GM21737 (cell line): Measurements from ENCODE around the gene TGM2.
"Not testable (repeated sequence)": the region's sequence is repeated elsewhere in the genome, so short reads cannot be mapped to it uniquely, and the experiment has no call there.

ENCODE experiments used
- ATAC-seq: cut with Tn5 transposase; IDR thresholded peaks from one replicate; pipeline ENCODE4 v1.9.1; 2021; ENCODE audit warnings: mild to moderate bottlenecking, moderate library complexity; ENCODE audit not compliant: unreplicated experiment

TGM2 gene

GRCh38 chr20:38119446-38119845 is 45.6 kb downstream of the TGM2 start:
- no peak for ATAC-seq

- ATAC-seq = no peak
Observed at GRCh38 chr20:38117635-38118034, 47.4 kb downstream of the TGM2 start.

- ATAC-seq = no peak
Observed at GRCh38 chr20:38117205-38117604, 47.9 kb downstream of the TGM2 start.

GRCh38 chr20:38116409-38117165 is 48.5 kb downstream of the TGM2 start:
- ATAC-seq = no peak

- no peak for ATAC-seq
Observed at GRCh38 chr20:38115896-38116295, 49.2 kb downstream of the TGM2 start.

- no peak for ATAC-seq
Observed at GRCh38 chr20:38115205-38115604, 49.9 kb downstream of the TGM2 start.

GRCh38 chr20:38114353-38114791 is 50.7 kb downstream of the TGM2 start:
- no peak for ATAC-seq

GRCh38 chr20:38113401-38114325 is 51.4 kb downstream of the TGM2 start:
- ATAC-seq = no peak

- ATAC-seq = no peak
Observed at GRCh38 chr20:38112930-38113294, 52.2 kb downstream of the TGM2 start.

- no peak for ATAC-seq
Observed at GRCh38 chr20:38112261-38112929, 52.7 kb downstream of the TGM2 start.

- no peak for ATAC-seq
Observed at GRCh38 chr20:38111366-38112232, 53.5 kb downstream of the TGM2 start.

GRCh38 chr20:38110525-38111178 is 54.4 kb downstream of the TGM2 start:
- ATAC-seq = no peak

- ATAC-seq = no peak
Observed at GRCh38 chr20:38109591-38110524, 55.2 kb downstream of the TGM2 start.

- ATAC-seq = no peak
Observed at GRCh38 chr20:38108986-38109541, 56.0 kb downstream of the TGM2 start.

GRCh38 chr20:38108438-38108985 is 56.6 kb downstream of the TGM2 start:
- no peak for ATAC-seq

- not testable (repeated sequence) for ATAC-seq
Observed at GRCh38 chr20:38107916-38108315, 57.2 kb downstream of the TGM2 start.

GRCh38 chr20:38107386-38107785 is 57.7 kb downstream of the TGM2 start:
- not testable (repeated sequence) for ATAC-seq

- no peak for ATAC-seq
Observed at GRCh38 chr20:38106461-38106860, 58.6 kb downstream of the TGM2 start.
